Tibial nerve (tissue), 4 donors: Measurements from ENCODE around the gene ITM2C. TPM values are rescaled to one million over a fixed set of nuclear protein-coding genes. Genes with fewer than 3 reads are reported as not detected.

ENCODE experiments used
- DNase-seq, 2 donors: peaks; one replicate each; pipeline ENCODE4 v3.0.0-alpha.2; 2019; ENCODE audit warnings: low spot score in 2 of 2
- H3K27ac ChIP-seq, 4 donors: fragments of 200-600 bp; sonication (generic) in 3 of 4; one replicate each; pipeline ENCODE4 v1.5.1; 2017 to 2019; ENCODE audit warnings: mild to moderate bottlenecking in 1 of 4
- H3K27me3 ChIP-seq, 2 donors: fragments of 200-600 bp; sonication (generic) in 1 of 2; one replicate each; pipeline versions ENCODE4 v1.5.1 to v1.6.0; 2017 to 2019
- H3K36me3 ChIP-seq, 3 donors: fragments of 200-600 bp; sonication (generic); one replicate each; pipeline ENCODE4 v1.5.1; 2018 to 2019
- H3K4me1 ChIP-seq, 4 donors: fragments of 200-600 bp; sonication (generic) in 3 of 4; one replicate each; pipeline ENCODE4 v1.5.1; 2017 to 2019
- H3K4me3 ChIP-seq, 4 donors: fragments of 200-600 bp; sonication (generic) in 3 of 4; one replicate each; pipeline ENCODE4 v1.5.1; 2017 to 2019; ENCODE audit warnings: mild to moderate bottlenecking in 1 of 4, moderate library complexity in 1 of 4
- H3K9me3 ChIP-seq, 4 donors: fragments of 200-600 bp; sonication (generic) in 3 of 4; one replicate each; pipeline ENCODE4 v1.5.1; 2017 to 2019
- EP300 ChIP-seq, 2 donors: sonication (generic); formaldehyde crosslinking; IDR thresholded peaks; one replicate each; pipeline ENCODE4 v1.6.1; 2017; ENCODE audit warnings: antibody characterized with exemption in 2 of 2, mild to moderate bottlenecking in 1 of 2
- POLR2A ChIP-seq, 2 donors: fragments of 450-650 bp; IDR thresholded peaks; one replicate each; pipeline ENCODE4 v1.6.1; 2017; ENCODE audit warnings: antibody characterized with exemption in 2 of 2, mild to moderate bottlenecking in 2 of 2, moderate library complexity in 2 of 2
- WGBS, 2 donors: methylation state at CpG; one replicate each; pipeline ENCODE4 v1.1.5; 2018; 5-methylcytosine and 5-hydroxymethylcytosine counted together
- total RNA-seq, 4 donors: library from RNA; depleted of rRNA; stranded (reverse); fragments of >200 nt; gene quantifications; one replicate each; pipeline ENCODE4 v1.1.0, GENCODE V29; 2016
- TF ChIP-seq, protein P1 (sequence below), 5 experiments: fragments of 200-600 bp in 3 of 5; fragments of 450-650 bp in 2 of 5; sonication (generic) in 3 of 5; IDR thresholded peaks; one replicate each; pipeline ENCODE4 v1.5.1; 2016 to 2019; ENCODE audit warnings: antibody characterized with exemption in 5 of 5, mild to moderate bottlenecking in 3 of 5, moderate library complexity in 2 of 5

The ITM2C gene
- total RNA-seq, 4 donors from 2014 or later: 80.1 to 146 (median 128) TPM

DNA sequence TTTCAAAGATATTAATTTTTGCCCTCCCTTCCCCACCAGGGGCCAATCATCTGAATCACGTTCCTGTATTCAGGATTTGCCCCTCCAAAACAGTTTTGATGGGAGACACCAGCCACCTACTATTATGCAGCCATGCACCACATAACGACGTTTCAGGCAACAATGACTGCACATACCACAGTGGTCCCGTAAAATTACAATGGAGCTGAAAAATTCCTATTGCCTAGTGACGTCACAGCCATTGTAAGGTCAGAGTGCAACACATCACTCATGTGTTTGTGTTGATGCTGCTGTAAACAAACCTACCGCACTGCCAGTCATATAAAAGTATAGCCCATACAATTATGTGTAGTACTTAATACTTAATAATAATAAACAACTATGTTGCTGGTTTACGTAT, 22.6 kb downstream of the ITM2C start:
- no peaks in the 10 kb centered on the region for H3K36me3 ChIP-seq
- H3K27me3 ChIP-seq: peaks cover 0 to under 1% of the 10 kb centered on the region in 2 donors
- H3K27ac ChIP-seq: peak overlapping the region in 3 of 4 donors; percentile 30 to 81 (median 72)
- DNase-seq: no peak
- WGBS, 2 donors: 56 to 63% methylated on average over 7 of the region's 7 CpGs
- no peak overlapping the region for H3K4me3 ChIP-seq
- no peaks in the 10 kb centered on the region for H3K4me1 ChIP-seq
- peaks cover 0 to 6% (median 0%) of the 10 kb centered on the region in 4 donors for H3K9me3 ChIP-seq
- TF ChIP-seq, protein P1, sequence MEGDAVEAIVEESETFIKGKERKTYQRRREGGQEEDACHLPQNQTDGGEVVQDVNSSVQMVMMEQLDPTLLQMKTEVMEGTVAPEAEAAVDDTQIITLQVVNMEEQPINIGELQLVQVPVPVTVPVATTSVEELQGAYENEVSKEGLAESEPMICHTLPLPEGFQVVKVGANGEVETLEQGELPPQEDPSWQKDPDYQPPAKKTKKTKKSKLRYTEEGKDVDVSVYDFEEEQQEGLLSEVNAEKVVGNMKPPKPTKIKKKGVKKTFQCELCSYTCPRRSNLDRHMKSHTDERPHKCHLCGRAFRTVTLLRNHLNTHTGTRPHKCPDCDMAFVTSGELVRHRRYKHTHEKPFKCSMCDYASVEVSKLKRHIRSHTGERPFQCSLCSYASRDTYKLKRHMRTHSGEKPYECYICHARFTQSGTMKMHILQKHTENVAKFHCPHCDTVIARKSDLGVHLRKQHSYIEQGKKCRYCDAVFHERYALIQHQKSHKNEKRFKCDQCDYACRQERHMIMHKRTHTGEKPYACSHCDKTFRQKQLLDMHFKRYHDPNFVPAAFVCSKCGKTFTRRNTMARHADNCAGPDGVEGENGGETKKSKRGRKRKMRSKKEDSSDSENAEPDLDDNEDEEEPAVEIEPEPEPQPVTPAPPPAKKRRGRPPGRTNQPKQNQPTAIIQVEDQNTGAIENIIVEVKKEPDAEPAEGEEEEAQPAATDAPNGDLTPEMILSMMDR (IDR thresholded peaks at IDR 0.05): no peak
- TF ChIP-seq EP300 (IDR thresholded peaks at IDR 0.05) (no peak), POLR2A (IDR thresholded peaks at IDR 0.05) (no peak)

DNA sequence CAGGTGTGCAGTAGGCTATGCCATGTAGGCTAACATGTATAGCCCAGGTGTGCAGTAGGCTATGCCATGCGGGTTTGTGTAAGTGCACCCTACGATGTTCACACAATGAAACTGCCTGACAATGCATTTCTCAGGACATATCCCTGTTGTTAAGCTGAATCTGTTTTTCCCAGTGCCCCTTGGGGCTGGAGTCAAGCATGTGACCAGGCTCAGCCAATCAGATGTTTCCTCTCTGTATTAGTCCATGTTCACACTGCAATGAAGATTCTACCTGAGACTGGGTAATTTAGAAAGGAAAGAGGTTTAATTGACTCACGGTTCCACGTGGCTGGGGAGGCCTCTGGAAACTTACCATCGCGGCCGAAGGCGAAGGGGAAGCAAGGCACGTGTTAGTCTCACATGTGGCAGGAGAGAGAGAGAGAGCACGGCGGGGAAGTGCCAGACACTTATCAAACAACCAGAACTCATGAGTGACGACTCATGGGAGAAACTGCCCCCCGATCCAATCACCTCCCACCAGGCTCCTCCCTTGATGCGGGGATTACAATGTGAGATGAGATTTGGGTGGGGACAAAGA, 24.2 kb downstream of the ITM2C start:
- H3K27me3 ChIP-seq: peaks cover 0 to 4% of the 10 kb centered on the region in 2 donors
- no peak overlapping the region for H3K27ac ChIP-seq
- H3K4me3 ChIP-seq: no peak overlapping the region
- no peaks in the 10 kb centered on the region for H3K36me3 ChIP-seq
- TF ChIP-seq EP300 (IDR thresholded peaks at IDR 0.05): no peak
- no peak for TF ChIP-seq POLR2A (IDR thresholded peaks at IDR 0.05)
- TF ChIP-seq, protein P1 (IDR thresholded peaks at IDR 0.05): no peak
- H3K9me3 ChIP-seq: peaks cover 0 to 8% (median 0%) of the 10 kb centered on the region in 4 donors
- DNase-seq: no peak
- peaks cover 0 to 6% (median 0%) of the 10 kb centered on the region in 4 donors for H3K4me1 ChIP-seq
- WGBS, 2 donors: 89 to 92% methylated on average over 14 of the region's 14 CpGs

DNA sequence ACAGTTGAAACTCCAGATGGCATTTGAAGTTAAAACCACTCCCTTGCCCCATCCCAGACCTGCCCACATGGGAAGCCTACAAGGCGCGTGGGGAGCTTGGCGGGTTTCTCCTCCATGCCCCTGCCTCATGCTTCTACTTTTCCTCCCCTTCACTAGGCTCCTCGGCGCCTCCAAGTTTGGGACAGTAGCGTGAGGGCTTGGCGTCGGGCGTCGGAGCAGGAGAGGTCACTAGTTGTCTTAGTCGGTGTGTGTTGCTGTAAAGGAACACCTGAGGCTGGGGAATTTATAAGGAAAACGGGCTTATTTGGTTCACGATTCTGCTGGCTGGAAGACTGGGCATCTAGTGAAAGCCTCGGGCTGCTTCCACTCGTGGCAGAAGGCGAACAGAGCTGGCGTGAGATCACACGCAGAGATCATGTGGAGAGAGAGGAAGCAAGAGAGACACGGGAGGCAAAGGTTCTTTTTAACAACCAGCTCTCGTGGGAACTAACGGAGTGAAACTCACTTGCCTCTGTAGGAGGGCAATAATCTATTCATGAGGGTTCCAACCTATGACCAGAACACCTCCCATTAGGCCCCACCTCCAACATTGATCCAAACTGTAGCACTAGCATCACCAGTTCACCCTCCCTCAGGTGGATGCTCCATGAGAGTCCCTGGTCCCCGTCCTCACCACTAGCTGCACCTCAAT, 25.3 kb downstream of the ITM2C start:
- no peak overlapping the region for H3K27ac ChIP-seq
- TF ChIP-seq POLR2A (IDR thresholded peaks at IDR 0.05) (no peak), EP300 (IDR thresholded peaks at IDR 0.05) (no peak)
- TF ChIP-seq, protein P1 (IDR thresholded peaks at IDR 0.05): no peak
- peaks cover 0 to 4% of the 10 kb centered on the region in 2 donors for H3K27me3 ChIP-seq
- no peak overlapping the region for H3K4me3 ChIP-seq
- H3K4me1 ChIP-seq: peaks cover 0 to 8% (median 0%) of the 10 kb centered on the region in 4 donors
- WGBS, 2 donors: 85 to 87% methylated on average over 22 of the region's 22 CpGs
- no peaks in the 10 kb centered on the region for H3K36me3 ChIP-seq
- DNase-seq: no peak
- H3K9me3 ChIP-seq: peaks cover 0 to 8% (median 0%) of the 10 kb centered on the region in 4 donors

GRCh38 chr2:230890646-230891045, 25.9 kb downstream of the ITM2C start:
- Histone ChIP-seq H3K36me3 (no peaks in the 10 kb centered on the region), H3K27ac (no peak overlapping the region), H3K9me3 (peaks cover 0 to 8% (median 0%) of the 10 kb centered on the region in 4 donors), H3K4me3 (no peak overlapping the region), H3K4me1 (peaks cover 0 to 8% (median 0%) of the 10 kb centered on the region in 4 donors), H3K27me3 (peaks cover 0 to 4% of the 10 kb centered on the region in 2 donors)
- TF ChIP-seq, protein P1 (IDR thresholded peaks at IDR 0.05): no peak
- TF ChIP-seq EP300 (IDR thresholded peaks at IDR 0.05) (no peak), POLR2A (IDR thresholded peaks at IDR 0.05) (no peak)
- WGBS, 2 donors: 88 to 89% methylated on average over 4 of the region's 4 CpGs
- no peak for DNase-seq

DNA sequence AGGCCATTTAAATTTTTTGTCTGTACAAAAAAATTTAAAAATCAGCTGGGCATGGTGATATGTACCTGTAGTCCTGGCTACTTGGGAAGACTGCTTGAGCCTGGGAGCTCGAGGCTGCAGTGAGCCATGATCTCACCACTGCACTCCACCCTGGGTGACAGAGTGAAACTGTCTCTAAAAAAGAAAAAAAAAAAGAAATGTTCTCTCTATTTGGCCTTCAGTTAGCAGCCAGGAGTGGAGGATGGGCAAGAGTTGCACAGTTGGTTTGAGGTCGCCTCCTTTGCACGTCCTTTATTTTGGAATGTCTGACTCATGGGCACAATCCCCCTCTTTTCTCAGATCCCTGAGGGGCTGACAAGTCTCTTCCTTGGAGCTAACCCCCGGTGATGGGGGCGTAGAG, 26.3 kb downstream of the ITM2C start:
- TF ChIP-seq, protein P1 (IDR thresholded peaks at IDR 0.05): no peak
- TF ChIP-seq EP300 (IDR thresholded peaks at IDR 0.05): no peak
- no peak for TF ChIP-seq POLR2A (IDR thresholded peaks at IDR 0.05)
- H3K4me3 ChIP-seq: no peak overlapping the region
- peaks cover 0 to 8% (median 0%) of the 10 kb centered on the region in 4 donors for H3K4me1 ChIP-seq
- no peak overlapping the region for H3K27ac ChIP-seq
- 29 to 31% methylated on average over 5 of the region's 5 CpGs for WGBS, 2 donors
- DNase-seq: no peak
- no peaks in the 10 kb centered on the region for H3K36me3 ChIP-seq
- peaks cover 0 to 8% (median 0%) of the 10 kb centered on the region in 4 donors for H3K9me3 ChIP-seq
- peaks cover 0 to 4% of the 10 kb centered on the region in 2 donors for H3K27me3 ChIP-seq
